ENCODE results near the gene FANCL. TPM values are rescaled to one million over a fixed set of nuclear protein-coding genes. Genes with fewer than 3 reads are reported as not detected.
A peak's percentile ranks its signal among the peaks of the same experiment; 100 is the strongest.
"Not testable (repeated sequence)": the region's sequence is repeated elsewhere in the genome, so short reads cannot be mapped to it uniquely, and the experiment has no call there.

FANCL gene
- 10 to 100 TPM in 1 of 2 donors, 1 to 10 TPM in 1; 9.4 to 22.0 TPM for polyA plus RNA-seq

- Histone ChIP-seq H3K36me3 (ENCODE audit: control insufficient read depth in 2 of 2, insufficient read depth in 2 of 2, low read length in 1 of 2) (no peaks in the 10 kb centered on the region), H3K27me3 (ENCODE audit: control insufficient read depth in 1 of 2, insufficient read depth in 2 of 2, low read length in 2 of 2) (no peaks in the 10 kb centered on the region), H3K27ac (ENCODE audit: low read depth in 2 of 2, low read length in 1 of 2) (peak within 1 kb of the TSS; percentile 88 to 91), H3K9me3 (ENCODE audit: control insufficient read depth in 2 of 2, insufficient read depth in 1 of 2, low read depth in 1 of 2, low read length in 1 of 2) (no peaks in the 10 kb centered on the region), H3K4me1 (ENCODE audit: control insufficient read depth in 2 of 2, insufficient read depth in 2 of 2, low read length in 1 of 2) (no peaks in the 10 kb centered on the region), H3K4me3 (ENCODE audit: low read depth in 1 of 2, low read length in 2 of 2) (peak within 1 kb of the TSS; percentile 98)
- 0% methylated on average over 59 of the region's 59 CpGs for WGBS, 2 donors
Measured at GRCh38 chr2:58240670-58241545, at the start of gene FANCL. Gene FANCL, minus strand, starts transcription at chr2:58241325. Its CDS starts 12 bp downstream, at chr2:58241313.

- Histone ChIP-seq H3K4me3 (ENCODE audit: low read depth in 1 of 2, low read length in 2 of 2) (no peak overlapping the region), H3K27ac (ENCODE audit: low read depth in 2 of 2, low read length in 1 of 2) (no peak overlapping the region), H3K27me3 (ENCODE audit: control insufficient read depth in 1 of 2, insufficient read depth in 2 of 2, low read length in 2 of 2) (no peaks in the 10 kb centered on the region), H3K36me3 (ENCODE audit: control insufficient read depth in 2 of 2, insufficient read depth in 2 of 2, low read length in 1 of 2) (no peaks in the 10 kb centered on the region), H3K9me3 (ENCODE audit: control insufficient read depth in 2 of 2, insufficient read depth in 1 of 2, low read depth in 1 of 2, low read length in 1 of 2) (no peaks in the 10 kb centered on the region), H3K4me1 (ENCODE audit: control insufficient read depth in 2 of 2, insufficient read depth in 2 of 2, low read length in 1 of 2) (no peaks in the 10 kb centered on the region)
- WGBS, 2 donors = 60 to 66% methylated on average over 3 of the region's 3 CpGs
Measured at GRCh38 chr2:58289029-58289428, 47.9 kb upstream of the FANCL start.

- no peaks in the 10 kb centered on the region for H3K9me3 ChIP-seq (ENCODE audit: control insufficient read depth in 2 of 2, insufficient read depth in 1 of 2, low read depth in 1 of 2, low read length in 1 of 2)
- H3K27me3 ChIP-seq (ENCODE audit: control insufficient read depth in 1 of 2, insufficient read depth in 2 of 2, low read length in 2 of 2) = no peaks in the 10 kb centered on the region
- H3K4me1 ChIP-seq (ENCODE audit: control insufficient read depth in 2 of 2, insufficient read depth in 2 of 2, low read length in 1 of 2) = no peaks in the 10 kb centered on the region
- H3K36me3 ChIP-seq (ENCODE audit: control insufficient read depth in 2 of 2, insufficient read depth in 2 of 2, low read length in 1 of 2) = no peaks in the 10 kb centered on the region
- H3K27ac ChIP-seq (ENCODE audit: low read depth in 2 of 2, low read length in 1 of 2) = no peak overlapping the region
- H3K4me3 ChIP-seq (ENCODE audit: low read depth in 1 of 2, low read length in 2 of 2) = no peak overlapping the region
Measured at GRCh38 chr2:58283931-58284330, 42.8 kb upstream of the FANCL start.

- not testable (repeated sequence) for H3K4me3 ChIP-seq (ENCODE audit: low read depth in 1 of 2, low read length in 2 of 2); H3K4me1 ChIP-seq (ENCODE audit: control insufficient read depth in 2 of 2, insufficient read depth in 2 of 2, low read length in 1 of 2); H3K27ac ChIP-seq (ENCODE audit: low read depth in 2 of 2, low read length in 1 of 2); H3K9me3 ChIP-seq (ENCODE audit: control insufficient read depth in 2 of 2, insufficient read depth in 1 of 2, low read depth in 1 of 2, low read length in 1 of 2); H3K27me3 ChIP-seq (ENCODE audit: control insufficient read depth in 1 of 2, insufficient read depth in 2 of 2, low read length in 2 of 2); H3K36me3 ChIP-seq (ENCODE audit: control insufficient read depth in 2 of 2, insufficient read depth in 2 of 2, low read length in 1 of 2)
- 81 to 82% methylated on average over 3 of the region's 3 CpGs for WGBS, 2 donors
Measured at GRCh38 chr2:58275144-58275543, 34.0 kb upstream of the FANCL start.

- Histone ChIP-seq H3K9me3 (ENCODE audit: control insufficient read depth in 2 of 2, insufficient read depth in 1 of 2, low read depth in 1 of 2, low read length in 1 of 2) (no peaks in the 10 kb centered on the region), H3K36me3 (ENCODE audit: control insufficient read depth in 2 of 2, insufficient read depth in 2 of 2, low read length in 1 of 2) (no peaks in the 10 kb centered on the region), H3K27me3 (ENCODE audit: control insufficient read depth in 1 of 2, insufficient read depth in 2 of 2, low read length in 2 of 2) (no peaks in the 10 kb centered on the region), H3K4me1 (ENCODE audit: control insufficient read depth in 2 of 2, insufficient read depth in 2 of 2, low read length in 1 of 2) (no peaks in the 10 kb centered on the region), H3K4me3 (ENCODE audit: low read depth in 1 of 2, low read length in 2 of 2) (no peak overlapping the region), H3K27ac (ENCODE audit: low read depth in 2 of 2, low read length in 1 of 2) (no peak overlapping the region)
- 66 to 67% methylated on average over 1 of the region's 1 CpG for WGBS, 2 donors
Measured at GRCh38 chr2:58271826-58272225, 30.7 kb upstream of the FANCL start.

GRCh38 chr2:58268685-58269084, 27.6 kb upstream of the FANCL start:
- H3K27ac ChIP-seq (ENCODE audit: low read depth in 2 of 2, low read length in 1 of 2) = no peak overlapping the region
- H3K9me3 ChIP-seq (ENCODE audit: control insufficient read depth in 2 of 2, insufficient read depth in 1 of 2, low read depth in 1 of 2, low read length in 1 of 2) = no peaks in the 10 kb centered on the region
- H3K4me1 ChIP-seq (ENCODE audit: control insufficient read depth in 2 of 2, insufficient read depth in 2 of 2, low read length in 1 of 2) = no peaks in the 10 kb centered on the region
- 87 to 90% methylated on average over 4 of the region's 4 CpGs for WGBS, 2 donors
- H3K27me3 ChIP-seq (ENCODE audit: control insufficient read depth in 1 of 2, insufficient read depth in 2 of 2, low read length in 2 of 2) = no peaks in the 10 kb centered on the region
- H3K36me3 ChIP-seq (ENCODE audit: control insufficient read depth in 2 of 2, insufficient read depth in 2 of 2, low read length in 1 of 2) = no peaks in the 10 kb centered on the region
- H3K4me3 ChIP-seq (ENCODE audit: low read depth in 1 of 2, low read length in 2 of 2) = no peak overlapping the region

- no peaks in the 10 kb centered on the region for H3K4me1 ChIP-seq (ENCODE audit: control insufficient read depth in 2 of 2, insufficient read depth in 2 of 2, low read length in 1 of 2)
- WGBS, 2 donors = 64 to 83% methylated on average over 2 of the region's 2 CpGs
- H3K9me3 ChIP-seq (ENCODE audit: control insufficient read depth in 2 of 2, insufficient read depth in 1 of 2, low read depth in 1 of 2, low read length in 1 of 2) = no peaks in the 10 kb centered on the region
Measured at GRCh38 chr2:58266211-58266610, 25.1 kb upstream of the FANCL start.

GRCh38 chr2:58261209-58261608, 20.1 kb upstream of the FANCL start:
- H3K4me3 ChIP-seq (ENCODE audit: low read depth in 1 of 2, low read length in 2 of 2) = no peak overlapping the region
- WGBS, 2 donors = 52 to 66% methylated on average over 1 of the region's 1 CpG
- no peaks in the 10 kb centered on the region for H3K4me1 ChIP-seq (ENCODE audit: control insufficient read depth in 2 of 2, insufficient read depth in 2 of 2, low read length in 1 of 2)
- H3K27me3 ChIP-seq (ENCODE audit: control insufficient read depth in 1 of 2, insufficient read depth in 2 of 2, low read length in 2 of 2) = no peaks in the 10 kb centered on the region
- H3K36me3 ChIP-seq (ENCODE audit: control insufficient read depth in 2 of 2, insufficient read depth in 2 of 2, low read length in 1 of 2) = no peaks in the 10 kb centered on the region
- no peak overlapping the region for H3K27ac ChIP-seq (ENCODE audit: low read depth in 2 of 2, low read length in 1 of 2)
- H3K9me3 ChIP-seq (ENCODE audit: control insufficient read depth in 2 of 2, insufficient read depth in 1 of 2, low read depth in 1 of 2, low read length in 1 of 2) = no peaks in the 10 kb centered on the region

More at GRCh38 chr2:58266211-58266610, 25.1 kb upstream of the FANCL start:
- Histone ChIP-seq H3K36me3 (ENCODE audit: control insufficient read depth in 2 of 2, insufficient read depth in 2 of 2, low read length in 1 of 2) (no peaks in the 10 kb centered on the region), H3K27ac (ENCODE audit: low read depth in 2 of 2, low read length in 1 of 2) (no peak overlapping the region), H3K4me3 (ENCODE audit: low read depth in 1 of 2, low read length in 2 of 2) (no peak overlapping the region), H3K27me3 (ENCODE audit: control insufficient read depth in 1 of 2, insufficient read depth in 2 of 2, low read length in 2 of 2) (no peaks in the 10 kb centered on the region)

GRCh38 chr2:58258456-58258855, 17.3 kb upstream of the FANCL start:
- 67 to 81% methylated on average over 1 of the region's 1 CpG for WGBS, 2 donors

More at GRCh38 chr2:58258456-58258855, 17.3 kb upstream of the FANCL start:
- not testable (repeated sequence) for H3K36me3 ChIP-seq (ENCODE audit: control insufficient read depth in 2 of 2, insufficient read depth in 2 of 2, low read length in 1 of 2); H3K27ac ChIP-seq (ENCODE audit: low read depth in 2 of 2, low read length in 1 of 2); H3K4me3 ChIP-seq (ENCODE audit: low read depth in 1 of 2, low read length in 2 of 2); H3K9me3 ChIP-seq (ENCODE audit: control insufficient read depth in 2 of 2, insufficient read depth in 1 of 2, low read depth in 1 of 2, low read length in 1 of 2); H3K27me3 ChIP-seq (ENCODE audit: control insufficient read depth in 1 of 2, insufficient read depth in 2 of 2, low read length in 2 of 2); H3K4me1 ChIP-seq (ENCODE audit: control insufficient read depth in 2 of 2, insufficient read depth in 2 of 2, low read length in 1 of 2)
